NOMO-1 treated with dmso at 0.1 percent for 144 hours (cell line): Measurements from ENCODE around the gene LONP2.
A peak's percentile ranks its signal among the peaks of the same experiment; 100 is the strongest.
"Not testable (repeated sequence)": the region's sequence is repeated elsewhere in the genome, so short reads cannot be mapped to it uniquely, and the experiment has no call there.

Source experiments
- DNase-seq: peaks from one replicate; lab custom pipeline; 2025; ENCODE audit not compliant: unreplicated experiment; lab: John Stamatoyannopoulos, UW

The LONP2 gene

GRCh38 chr16:48385253-48386150 lies 141.4 kb downstream of the LONP2 start, which contains the start of gene SIAH1:
SIAH1 (minus strand) TSS chr16:48385413; CDS start chr16:48362428, 22,985 bp downstream.
- DNase-seq = peak; percentile 53

DNA sequence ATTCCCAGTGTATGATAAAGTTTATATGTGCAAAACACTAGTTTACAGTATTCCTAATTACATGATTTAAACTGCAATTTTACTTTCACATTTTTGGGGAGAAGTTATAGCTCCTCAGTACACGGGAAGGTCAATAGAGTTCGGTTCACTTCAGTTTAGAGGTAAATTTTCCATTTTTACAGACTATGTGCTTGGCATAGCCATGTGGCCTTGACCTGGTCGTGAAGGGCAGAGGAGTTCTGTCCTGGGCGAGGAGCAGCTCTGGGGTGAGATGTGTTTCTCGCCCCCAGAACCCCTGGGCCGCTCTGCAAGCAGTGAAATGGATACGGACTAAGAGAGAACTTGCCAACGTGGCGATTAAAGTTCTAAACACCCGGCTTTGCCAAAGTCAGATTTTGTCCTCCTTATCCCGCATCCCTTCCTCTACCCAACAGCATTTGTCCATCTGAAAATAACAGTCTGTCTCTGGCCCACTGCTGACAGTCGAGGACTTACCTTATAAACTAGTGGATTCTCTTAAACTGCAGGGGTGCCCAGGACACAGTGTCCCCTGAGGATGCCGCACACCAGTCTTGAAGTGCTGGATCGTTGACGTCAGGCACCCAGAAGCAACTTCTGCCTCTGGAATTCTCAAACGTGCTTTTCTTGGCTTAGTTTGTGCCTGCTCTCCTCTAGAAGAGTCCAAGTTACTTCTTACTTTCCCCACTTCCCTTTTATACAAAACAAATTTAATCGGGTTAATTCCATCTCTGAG lies 142.6 kb downstream of the LONP2 start:
- DNase-seq = no peak

- DNase-seq = no peak
These were observed 148.3 kb downstream of the LONP2 start for GRCh38 chr16:48392407-48392806.

DNA sequence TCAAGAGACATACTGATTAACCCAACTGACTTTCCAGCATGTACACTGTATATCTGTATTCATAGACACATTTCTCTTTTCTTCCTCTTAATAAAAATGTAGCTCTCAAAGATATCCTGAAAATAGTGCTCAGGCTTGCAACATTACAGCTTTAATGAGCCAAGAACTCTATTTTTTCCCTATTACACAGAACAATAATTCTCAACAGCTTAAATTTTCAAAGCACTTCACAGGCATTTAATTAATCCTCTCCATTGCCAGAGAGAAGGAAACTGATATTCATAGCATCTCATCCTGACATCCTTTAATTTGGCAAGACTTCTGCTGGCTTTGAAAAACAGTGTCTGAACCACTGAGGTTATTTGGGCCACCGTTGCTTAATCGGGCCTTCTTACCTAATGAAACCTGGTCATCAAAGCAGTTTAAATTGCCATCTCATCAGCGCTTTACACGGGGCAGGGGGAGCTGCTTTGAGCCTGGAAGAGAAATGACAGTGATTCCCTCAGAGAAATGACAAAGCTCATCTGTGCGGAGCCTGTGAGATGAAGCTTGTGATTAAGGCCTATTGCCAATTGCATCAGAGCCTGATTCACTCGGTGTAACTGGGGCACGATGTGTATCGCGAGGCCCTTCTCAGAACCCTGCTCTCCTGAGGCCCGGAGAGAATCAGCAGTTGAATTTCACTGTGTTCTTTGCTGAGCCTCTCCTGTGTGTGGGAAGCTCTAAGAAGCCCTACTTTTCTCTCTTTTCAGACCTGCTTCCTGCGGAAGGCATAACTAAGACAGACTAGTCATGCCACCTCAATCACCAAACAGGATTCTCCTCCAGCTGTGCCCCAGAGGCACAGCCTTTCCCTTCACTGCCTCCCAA lies 149.6 kb downstream of the LONP2 start:
- no peak for DNase-seq

GRCh38 chr16:48394355-48394703 lies 150.2 kb downstream of the LONP2 start:
- no peak for DNase-seq

GRCh38 chr16:48395375-48395774 lies 151.3 kb downstream of the LONP2 start:
- no peak for DNase-seq

- DNase-seq = not testable (repeated sequence)
These were observed 158.4 kb downstream of the LONP2 start for GRCh38 chr16:48402547-48402946.

DNA sequence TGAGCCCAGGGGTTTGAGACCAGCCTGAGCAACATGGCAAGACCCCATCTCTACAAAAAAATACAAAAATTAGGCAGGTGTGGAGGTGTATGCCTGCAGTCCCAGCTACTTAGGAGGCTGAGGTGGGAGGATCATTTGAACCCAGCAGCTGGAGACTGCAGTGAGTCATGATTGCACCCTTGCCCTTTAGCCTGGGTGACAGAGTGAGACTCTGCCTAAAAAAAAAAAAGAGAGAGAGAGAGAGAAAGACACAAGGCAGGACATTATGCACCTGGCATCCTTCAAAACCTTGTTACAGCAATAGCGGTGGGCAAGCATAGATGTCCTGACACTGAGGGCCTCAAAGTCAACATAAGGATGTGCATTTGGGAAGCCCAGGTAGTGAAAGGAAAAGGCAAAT lies 161.1 kb downstream of the LONP2 start:
- DNase-seq = no peak

DNA sequence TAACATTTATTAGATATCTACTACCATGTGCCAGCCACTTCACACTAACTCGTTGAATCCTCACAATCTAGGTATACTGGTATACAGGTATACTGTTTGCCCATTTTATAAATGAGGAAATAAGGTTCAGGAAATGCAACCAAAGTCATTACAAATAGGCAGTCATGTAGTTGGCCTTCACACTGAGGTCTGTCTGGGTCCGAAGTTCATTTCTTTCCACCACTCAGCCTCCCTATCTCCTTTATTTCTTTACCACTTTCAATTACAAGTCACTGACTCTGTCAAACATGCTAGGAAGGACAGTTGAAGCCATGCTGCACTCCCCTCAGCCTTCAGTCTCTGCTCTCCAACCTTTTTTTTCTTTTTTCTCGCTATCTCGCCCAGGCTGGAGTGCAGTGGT lies 161.8 kb downstream of the LONP2 start:
- no peak for DNase-seq
